ENCODE data around the gene MSL1.

- TF ChIP-seq CTCF (conservative IDR thresholded peaks at IDR 0.05) (no peak), ZFX (IDR thresholded peaks at IDR 0.05) (no peak)
These were observed 8.7 kb downstream of the MSL1 start for GRCh38 chr17:40130352-40131042.
